Immature natural killer cell (primary cell): ENCODE data around the gene DHX35. TPM values are rescaled to one million over a fixed set of nuclear protein-coding genes. Genes with fewer than 3 reads are reported as not detected.

ENCODE experiments used
- DNase-seq, 3 donors: peaks; one replicate each; pipeline ENCODE4 v3.0.0; 2022; ENCODE audit warnings: mixed read lengths in 1 of 3
- H3K27ac Mint-ChIP-seq, 6 donors: one replicate each; pipeline ENCODE4 v1.8.0; 2020; ENCODE audit warnings: mixed read lengths in 6 of 6, mild to moderate bottlenecking in 5 of 6, inconsistent platforms in 4 of 6, moderate library complexity in 3 of 6
- H3K27me3 Mint-ChIP-seq, 3 donors: one replicate each; pipeline ENCODE4 v1.8.0; 2020 to 2021; ENCODE audit warnings: low read depth in 3 of 3, mild to moderate bottlenecking in 3 of 3, mixed read lengths in 3 of 3, moderate library complexity in 3 of 3, inconsistent platforms in 1 of 3
- H3K36me3 Mint-ChIP-seq, 3 donors: one replicate each; pipeline ENCODE4 v1.8.0; 2020; ENCODE audit warnings: mixed read lengths in 3 of 3, inconsistent platforms in 2 of 3, mild to moderate bottlenecking in 2 of 3
- H3K4me1 Mint-ChIP-seq, 2 donors: one replicate each; pipeline ENCODE4 v1.8.0; 2020; ENCODE audit warnings: inconsistent platforms in 2 of 2, mild to moderate bottlenecking in 2 of 2, mixed read lengths in 2 of 2, moderate library complexity in 1 of 2
- H3K4me3 Mint-ChIP-seq, 5 donors: one replicate each; pipeline ENCODE4 v1.8.0; 2020; ENCODE audit warnings: mild to moderate bottlenecking in 5 of 5, mixed read lengths in 5 of 5, inconsistent platforms in 3 of 5, moderate library complexity in 3 of 5
- H3K9me3 Mint-ChIP-seq, 6 donors: one replicate each; pipeline ENCODE4 v1.8.0; 2020; ENCODE audit warnings: mild to moderate bottlenecking in 6 of 6, mixed read lengths in 6 of 6, inconsistent platforms in 4 of 6, moderate library complexity in 3 of 6
- polyA plus RNA-seq, 3 donors: library from polyadenylated mRNA; unstranded; fragments of 300-500 nt; fragmentation: Illumina TruSeq; gene quantifications; one replicate each; pipeline ENCODE4 v1.2.3, GENCODE V29; 2021

DHX35 gene
- polyA plus RNA-seq, 3 donors from 2014 or later: 5.0 to 6.5 (median 6.0) TPM

GRCh38 chr20:39029364-39029763 is 67.2 kb downstream of the DHX35 start:
- H3K9me3 Mint-ChIP-seq: no peaks in the 10 kb centered on the region
- peaks cover 20 to 52% (median 30%) of the 10 kb centered on the region in 3 donors for H3K36me3 Mint-ChIP-seq
- no peak overlapping the region for H3K27ac Mint-ChIP-seq
- H3K4me3 Mint-ChIP-seq: no peak overlapping the region
- H3K27me3 Mint-ChIP-seq: no peaks in the 10 kb centered on the region
- no peak for DNase-seq
- H3K4me1 Mint-ChIP-seq: no peaks in the 10 kb centered on the region

DNA sequence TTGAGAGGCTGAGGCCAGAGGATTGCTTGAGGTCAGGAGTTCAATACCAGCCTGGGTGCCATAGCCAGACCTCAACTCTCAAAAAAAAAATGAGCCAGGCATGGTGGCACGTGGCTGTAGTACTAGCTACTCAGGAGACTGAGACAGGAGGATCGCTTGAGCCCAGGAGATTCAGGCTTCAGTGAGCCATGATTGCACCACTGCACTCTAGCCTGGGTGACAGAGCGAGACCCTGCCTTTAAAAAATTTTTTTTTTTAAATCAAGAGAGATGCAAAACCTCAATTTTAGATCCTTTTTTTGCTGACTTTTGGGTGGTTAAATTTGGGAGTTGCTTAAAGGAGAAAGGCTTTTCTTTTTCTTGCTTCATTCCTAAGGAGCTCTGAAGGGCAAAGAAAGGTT is 70.9 kb downstream of the DHX35 start:
- no peaks in the 10 kb centered on the region for H3K27me3 Mint-ChIP-seq

GRCh38 chr20:39036011-39036410 is 73.9 kb downstream of the DHX35 start:
- H3K36me3 Mint-ChIP-seq: peaks cover 24 to 38% (median 31%) of the 10 kb centered on the region in 3 donors
- H3K4me3 Mint-ChIP-seq: no peak overlapping the region
- H3K4me1 Mint-ChIP-seq: no peaks in the 10 kb centered on the region
- no peak overlapping the region for H3K27ac Mint-ChIP-seq
- H3K27me3 Mint-ChIP-seq: no peaks in the 10 kb centered on the region
- no peaks in the 10 kb centered on the region for H3K9me3 Mint-ChIP-seq
- no peak for DNase-seq

More for the DNA sequence above, 70.9 kb downstream of the DHX35 start:
- H3K36me3 Mint-ChIP-seq: peaks cover 20 to 45% (median 25%) of the 10 kb centered on the region in 3 donors
- DNase-seq: no peak
- no peak overlapping the region for H3K4me3 Mint-ChIP-seq
- H3K4me1 Mint-ChIP-seq: no peaks in the 10 kb centered on the region
- H3K27ac Mint-ChIP-seq: no peak overlapping the region
- H3K9me3 Mint-ChIP-seq: no peaks in the 10 kb centered on the region

DNA sequence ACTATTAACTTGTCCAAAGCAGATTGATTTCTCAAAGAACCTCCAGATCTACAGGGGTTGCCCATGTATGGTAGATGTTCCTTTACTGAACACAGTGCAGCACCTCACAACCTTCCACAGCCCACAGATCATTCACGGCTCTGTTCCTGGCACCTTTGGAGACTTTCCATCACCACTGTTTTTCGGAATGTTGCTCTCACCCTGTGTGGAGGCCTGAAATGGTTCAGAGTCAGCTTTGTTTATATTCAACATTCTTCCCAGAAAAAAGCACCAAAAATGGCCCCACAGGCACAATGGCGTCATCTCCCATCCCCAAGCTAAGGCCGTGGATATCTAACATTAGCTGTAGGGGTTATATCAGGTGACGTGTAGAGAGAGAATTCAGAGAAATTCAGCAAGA is 74.7 kb downstream of the DHX35 start:
- Mint-ChIP-seq H3K27me3 (no peaks in the 10 kb centered on the region), H3K9me3 (no peaks in the 10 kb centered on the region), H3K4me3 (no peak overlapping the region), H3K27ac (no peak overlapping the region), H3K36me3 (peaks cover 20 to 36% (median 28%) of the 10 kb centered on the region in 3 donors), H3K4me1 (no peaks in the 10 kb centered on the region)
- no peak for DNase-seq

GRCh38 chr20:39038047-39038446 is 75.9 kb downstream of the DHX35 start:
- no peak overlapping the region for H3K27ac Mint-ChIP-seq
- no peaks in the 10 kb centered on the region for H3K27me3 Mint-ChIP-seq
- H3K9me3 Mint-ChIP-seq: no peaks in the 10 kb centered on the region
- no peak overlapping the region for H3K4me3 Mint-ChIP-seq
- H3K36me3 Mint-ChIP-seq: peaks cover 20 to 43% (median 28%) of the 10 kb centered on the region in 3 donors
- DNase-seq: no peak
- no peaks in the 10 kb centered on the region for H3K4me1 Mint-ChIP-seq

- Mint-ChIP-seq H3K4me3 (no peak overlapping the region), H3K4me1 (no peaks in the 10 kb centered on the region), H3K9me3 (no peaks in the 10 kb centered on the region), H3K36me3 (peaks cover 17 to 43% (median 31%) of the 10 kb centered on the region in 3 donors), H3K27me3 (no peaks in the 10 kb centered on the region), H3K27ac (no peak overlapping the region)
- DNase-seq: no peak
Observed at GRCh38 chr20:39038495-39038894, 76.4 kb downstream of the DHX35 start.

GRCh38 chr20:39039261-39039660 is 77.1 kb downstream of the DHX35 start:
- Mint-ChIP-seq H3K27ac (no peak overlapping the region), H3K4me3 (no peak overlapping the region), H3K4me1 (no peaks in the 10 kb centered on the region), H3K36me3 (peaks cover 17 to 39% (median 32%) of the 10 kb centered on the region in 3 donors), H3K27me3 (no peaks in the 10 kb centered on the region), H3K9me3 (no peaks in the 10 kb centered on the region)
- no peak for DNase-seq

- DNase-seq: no peak
Observed at GRCh38 chr20:39040116-39040515, 78.0 kb downstream of the DHX35 start.

GRCh38 chr20:39041067-39041466 is 78.9 kb downstream of the DHX35 start:
- no peak overlapping the region for H3K4me3 Mint-ChIP-seq
- no peak for DNase-seq
- peaks cover 13 to 35% (median 28%) of the 10 kb centered on the region in 3 donors for H3K36me3 Mint-ChIP-seq
- H3K27me3 Mint-ChIP-seq: no peaks in the 10 kb centered on the region
- H3K27ac Mint-ChIP-seq: no peak overlapping the region
- H3K4me1 Mint-ChIP-seq: no peaks in the 10 kb centered on the region
- no peaks in the 10 kb centered on the region for H3K9me3 Mint-ChIP-seq

More at GRCh38 chr20:39040116-39040515, 78.0 kb downstream of the DHX35 start:
- H3K4me3 Mint-ChIP-seq: no peak overlapping the region
- H3K4me1 Mint-ChIP-seq: no peaks in the 10 kb centered on the region
- H3K36me3 Mint-ChIP-seq: peaks cover 17 to 39% (median 32%) of the 10 kb centered on the region in 3 donors
- H3K9me3 Mint-ChIP-seq: no peaks in the 10 kb centered on the region
- no peaks in the 10 kb centered on the region for H3K27me3 Mint-ChIP-seq
- H3K27ac Mint-ChIP-seq: no peak overlapping the region

GRCh38 chr20:39042279-39043150 is 80.4 kb downstream of the DHX35 start:
- Mint-ChIP-seq H3K4me3 (no peak overlapping the region), H3K27ac (no peak overlapping the region), H3K27me3 (no peaks in the 10 kb centered on the region), H3K36me3 (peaks cover 6 to 26% (median 21%) of the 10 kb centered on the region in 3 donors), H3K4me1 (no peaks in the 10 kb centered on the region), H3K9me3 (no peaks in the 10 kb centered on the region)
- no peak for DNase-seq

- Mint-ChIP-seq H3K27ac (no peak overlapping the region), H3K4me3 (peak overlapping the region in 1 of 5 donors; percentile 30)
- DNase-seq: no peak
Observed at GRCh38 chr20:39044501-39044900, 82.4 kb downstream of the DHX35 start.

GRCh38 chr20:39045676-39046075 is 83.5 kb downstream of the DHX35 start:
- peaks cover 7 to 12% of the 10 kb centered on the region in 2 donors for H3K4me1 Mint-ChIP-seq
- H3K27ac Mint-ChIP-seq: peak overlapping the region in 1 of 6 donors; percentile 21

More at GRCh38 chr20:39044501-39044900, 82.4 kb downstream of the DHX35 start:
- peaks cover 0 to 2% (median 0%) of the 10 kb centered on the region in 3 donors for H3K27me3 Mint-ChIP-seq
- no peaks in the 10 kb centered on the region for H3K9me3 Mint-ChIP-seq
- peaks cover 3 to 11% (median 7%) of the 10 kb centered on the region in 3 donors for H3K36me3 Mint-ChIP-seq
- H3K4me1 Mint-ChIP-seq: peaks cover 2 to 3% of the 10 kb centered on the region in 2 donors

DNA sequence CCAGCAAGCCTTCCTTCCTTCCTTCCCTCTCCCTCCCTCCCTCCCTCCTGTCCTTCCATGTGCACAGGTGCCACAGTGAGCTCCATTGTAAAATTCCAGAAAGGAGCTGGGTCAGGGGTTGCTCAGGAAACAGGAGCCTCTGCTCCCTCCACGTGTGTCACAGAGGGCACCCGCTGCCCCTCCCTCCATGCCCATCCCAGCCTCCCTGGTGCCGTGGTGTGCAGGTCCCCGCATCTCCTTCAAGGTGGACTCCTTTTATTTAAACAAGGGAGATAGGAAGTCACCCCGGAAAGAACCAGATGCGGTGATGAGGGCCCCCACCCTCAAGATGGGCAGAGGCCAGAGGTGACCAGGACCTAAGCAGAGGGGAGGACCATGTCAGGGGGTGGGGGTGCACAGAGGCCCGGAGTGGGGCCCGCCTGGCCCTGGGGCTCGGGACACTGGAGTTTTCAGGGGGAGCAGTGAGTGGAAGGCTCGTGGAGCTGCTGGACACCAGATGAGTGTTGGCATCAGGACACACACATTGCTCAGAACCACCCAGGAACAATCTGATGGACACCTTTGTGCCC is 85.4 kb downstream of the DHX35 start:
- Mint-ChIP-seq H3K9me3 (no peaks in the 10 kb centered on the region), H3K4me1 (peaks cover 13 to 19% of the 10 kb centered on the region in 2 donors), H3K4me3 (no peak overlapping the region), H3K27ac (no peak overlapping the region), H3K36me3 (peaks cover 0 to 3% (median 3%) of the 10 kb centered on the region in 3 donors), H3K27me3 (peaks cover 0 to 4% (median 0%) of the 10 kb centered on the region in 3 donors)
- no peak for DNase-seq

More at GRCh38 chr20:39045676-39046075, 83.5 kb downstream of the DHX35 start:
- Mint-ChIP-seq H3K4me3 (no peak overlapping the region), H3K36me3 (peaks cover 0 to 11% (median 7%) of the 10 kb centered on the region in 3 donors), H3K9me3 (no peaks in the 10 kb centered on the region), H3K27me3 (peaks cover 0 to 4% (median 0%) of the 10 kb centered on the region in 3 donors)
- no peak for DNase-seq
